Neural progenitor cell (in vitro differentiated cells): ENCODE measurements around the gene UGT1A6. TPM values are rescaled to one million over a fixed set of nuclear protein-coding genes. Genes with fewer than 3 reads are reported as not detected.

ENCODE experiments used
- DNase-seq: peaks from one replicate; pipeline ENCODE4 v3.0.0-alpha.2; 2016; ENCODE audit warnings: low spot score
- H2AFZ ChIP-seq: fragments of 200-600 bp; sonication (generic); replicated peaks from 2 replicates; pipeline ENCODE4 v1.6.1; 2016; ENCODE audit warnings: antibody characterized with exemption
- H3F3A ChIP-seq: fragments of 200-600 bp; sonication (generic); 2 replicates; pipeline ENCODE4 v1.6.1; 2016; ENCODE audit warnings: antibody characterized with exemption, low read depth
- H3K27ac ChIP-seq: fragments of 200-600 bp; sonication (generic); 2 replicates; pipeline ENCODE4 v1.5.1; 2016; ENCODE audit warnings: mild to moderate bottlenecking
- H3K27me3 ChIP-seq: fragments of 200-600 bp; sonication (generic); 2 replicates; pipeline ENCODE4 v1.6.1; 2016; ENCODE audit warnings: mild to moderate bottlenecking, moderate library complexity
- H3K36me3 ChIP-seq: fragments of 200-600 bp; sonication (generic); 2 replicates; pipeline ENCODE4 v1.5.1; 2016
- H3K4me1 ChIP-seq: fragments of 200-600 bp; sonication (generic); 2 replicates; pipeline ENCODE4 v1.6.1; 2016; ENCODE audit warnings: mixed run types
- H3K4me2 ChIP-seq: fragments of 200-600 bp; sonication (generic); 2 replicates; pipeline ENCODE4 v1.6.1; 2016
- H3K4me3 ChIP-seq: fragments of 200-600 bp; sonication (generic); 2 replicates; pipeline ENCODE4 v1.5.1; 2016
- H3K79me2 ChIP-seq: fragments of 200-600 bp; sonication (generic); 2 replicates; pipeline ENCODE4 v1.6.1; 2016; ENCODE audit warnings: low read depth
- H3K9ac ChIP-seq: fragments of 200-600 bp; sonication (generic); 2 replicates; pipeline ENCODE4 v1.6.1; 2016
- H3K9me3 ChIP-seq: fragments of 200-600 bp; sonication (generic); 2 replicates; pipeline ENCODE4 v1.5.1; 2016; ENCODE audit warnings: low read depth
- H4K20me1 ChIP-seq: fragments of 200-600 bp; sonication (generic); 2 replicates; pipeline ENCODE4 v1.6.1; 2016; ENCODE audit warnings: low read depth
- H3K27ac Mint-ChIP-seq: 3 replicates; pipeline ENCODE4 v1.8.0; 2021; ENCODE audit warnings: mixed read lengths
- H3K27me3 Mint-ChIP-seq: 2 replicates; pipeline ENCODE4 v1.8.0; 2022; ENCODE audit warnings: low read depth, mild to moderate bottlenecking, inconsistent platforms, moderate library complexity, mixed read lengths; ENCODE audit not compliant: insufficient read depth
- H3K36me3 Mint-ChIP-seq: 3 replicates; pipeline ENCODE4 v1.8.0; 2021; ENCODE audit warnings: mixed read lengths
- H3K4me1 Mint-ChIP-seq: 3 replicates; pipeline ENCODE4 v1.8.0; 2021; ENCODE audit warnings: mixed read lengths
- H3K4me3 Mint-ChIP-seq: 3 replicates; pipeline ENCODE4 v1.8.0; 2021; ENCODE audit warnings: mild to moderate bottlenecking, moderate library complexity, mixed read lengths
- H3K9me3 Mint-ChIP-seq: 3 replicates; pipeline ENCODE4 v1.8.0; 2020; ENCODE audit warnings: mixed read lengths
- EZH2 ChIP-seq: fragments of 200-600 bp; sonication (generic); IDR thresholded peaks from 2 replicates; pipeline ENCODE4 v1.6.1; 2017; ENCODE audit warnings: antibody characterized with exemption, mild to moderate bottlenecking, moderate library complexity
- EZH2phosphoT487 ChIP-seq: fragments of 200-600 bp; sonication (generic); IDR thresholded peaks from 2 replicates; pipeline ENCODE4 v1.6.1; 2017; ENCODE audit warnings: antibody characterized with exemption
- total RNA-seq: library from RNA; depleted of rRNA; stranded (reverse); fragments of >200 nt; gene quantifications from 2 replicates; pipeline ENCODE4 v1.2.3, GENCODE V29; 2015; ENCODE audit warnings: low replicate concordance
- TF ChIP-seq, protein P1 (sequence below): fragments of 200-600 bp; sonication (generic); IDR thresholded peaks from 2 replicates; pipeline ENCODE4 v1.5.1; 2017; ENCODE audit warnings: antibody characterized with exemption, mild to moderate bottlenecking

The UGT1A6 gene
- total RNA-seq, 1 donor from 2014 or later: not detected

GRCh38 chr2:233758849-233759248 is 66.2 kb downstream of the UGT1A6 start:
- H3K9me3 ChIP-seq: no peaks in the 10 kb centered on the region
- Mint-ChIP-seq H3K4me1 (peaks cover 5% of the 10 kb centered on the region), H3K27me3 (peaks cover 2% of the 10 kb centered on the region), H3K4me3 (no peak overlapping the region), H3K27ac (no peak overlapping the region), H3K36me3 (no peaks in the 10 kb centered on the region), H3K9me3 (peaks cover 6% of the 10 kb centered on the region)
- no peak overlapping the region for H3K4me3 ChIP-seq
- no peak overlapping the region for H3K27ac ChIP-seq
- no peak overlapping the region for H3K9ac ChIP-seq
- no peak overlapping the region for H3K4me2 ChIP-seq
- H3F3A ChIP-seq: no peaks in the 10 kb centered on the region
- H3K4me1 ChIP-seq: no peaks in the 10 kb centered on the region
- no peak overlapping the region for H2AFZ ChIP-seq
- H3K36me3 ChIP-seq: no peaks in the 10 kb centered on the region
- H3K79me2 ChIP-seq: no peaks in the 10 kb centered on the region
- no peak for TF ChIP-seq EZH2phosphoT487
- TF ChIP-seq, protein P1, sequence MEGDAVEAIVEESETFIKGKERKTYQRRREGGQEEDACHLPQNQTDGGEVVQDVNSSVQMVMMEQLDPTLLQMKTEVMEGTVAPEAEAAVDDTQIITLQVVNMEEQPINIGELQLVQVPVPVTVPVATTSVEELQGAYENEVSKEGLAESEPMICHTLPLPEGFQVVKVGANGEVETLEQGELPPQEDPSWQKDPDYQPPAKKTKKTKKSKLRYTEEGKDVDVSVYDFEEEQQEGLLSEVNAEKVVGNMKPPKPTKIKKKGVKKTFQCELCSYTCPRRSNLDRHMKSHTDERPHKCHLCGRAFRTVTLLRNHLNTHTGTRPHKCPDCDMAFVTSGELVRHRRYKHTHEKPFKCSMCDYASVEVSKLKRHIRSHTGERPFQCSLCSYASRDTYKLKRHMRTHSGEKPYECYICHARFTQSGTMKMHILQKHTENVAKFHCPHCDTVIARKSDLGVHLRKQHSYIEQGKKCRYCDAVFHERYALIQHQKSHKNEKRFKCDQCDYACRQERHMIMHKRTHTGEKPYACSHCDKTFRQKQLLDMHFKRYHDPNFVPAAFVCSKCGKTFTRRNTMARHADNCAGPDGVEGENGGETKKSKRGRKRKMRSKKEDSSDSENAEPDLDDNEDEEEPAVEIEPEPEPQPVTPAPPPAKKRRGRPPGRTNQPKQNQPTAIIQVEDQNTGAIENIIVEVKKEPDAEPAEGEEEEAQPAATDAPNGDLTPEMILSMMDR: no peak
- TF ChIP-seq EZH2: no peak
- no peak for DNase-seq
- H3K27me3 ChIP-seq: no peaks in the 10 kb centered on the region
- no peaks in the 10 kb centered on the region for H4K20me1 ChIP-seq

GRCh38 chr2:233760043-233760442 is 67.4 kb downstream of the UGT1A6 start, which contains the start of gene UGT1A1:
TSS of gene UGT1A1 (plus strand) at chr2:233760270. CDS start at chr2:233760288, 18 bp downstream.
- H3K9me3 ChIP-seq: no peaks in the 10 kb centered on the region
- H3K27ac ChIP-seq: no peak within 1 kb of the TSS
- no peaks in the 10 kb centered on the region for H3F3A ChIP-seq
- no peak within 1 kb of the TSS for H3K4me2 ChIP-seq
- H3K36me3 ChIP-seq: no peaks in the 10 kb centered on the region
- Mint-ChIP-seq H3K27me3 (peaks cover 2% of the 10 kb centered on the region), H3K27ac (peak within 1 kb of the TSS; percentile 54), H3K4me1 (peaks cover 5% of the 10 kb centered on the region), H3K4me3 (no peak within 1 kb of the TSS), H3K9me3 (peaks cover 2% of the 10 kb centered on the region), H3K36me3 (no peaks in the 10 kb centered on the region)
- no peaks in the 10 kb centered on the region for H4K20me1 ChIP-seq
- H3K4me3 ChIP-seq: no peak within 1 kb of the TSS
- no peak for DNase-seq
- no peak within 1 kb of the TSS for H2AFZ ChIP-seq
- H3K79me2 ChIP-seq: no peaks in the 10 kb centered on the region
- TF ChIP-seq, protein P1: no peak
- no peak for TF ChIP-seq EZH2phosphoT487
- TF ChIP-seq EZH2: no peak
- H3K27me3 ChIP-seq: no peaks in the 10 kb centered on the region
- H3K9ac ChIP-seq: no peak within 1 kb of the TSS
- H3K4me1 ChIP-seq: no peaks in the 10 kb centered on the region

- H3K27me3 Mint-ChIP-seq: peaks cover 2% of the 10 kb centered on the region
- H3K4me1 ChIP-seq: no peaks in the 10 kb centered on the region
- H3K27me3 ChIP-seq: no peaks in the 10 kb centered on the region
- no peak overlapping the region for H3K27ac ChIP-seq
- H2AFZ ChIP-seq: no peak overlapping the region
- DNase-seq: no peak
- H3K4me2 ChIP-seq: no peak overlapping the region
- H3K4me3 Mint-ChIP-seq: no peak overlapping the region
- no peaks in the 10 kb centered on the region for H3F3A ChIP-seq
- no peaks in the 10 kb centered on the region for H4K20me1 ChIP-seq
- H3K9me3 Mint-ChIP-seq: peaks cover 5% of the 10 kb centered on the region
- no peak overlapping the region for H3K4me3 ChIP-seq
- no peak overlapping the region for H3K9ac ChIP-seq
- no peak overlapping the region for H3K27ac Mint-ChIP-seq
- no peaks in the 10 kb centered on the region for H3K79me2 ChIP-seq
- TF ChIP-seq EZH2: no peak
- TF ChIP-seq, protein P1: no peak
- H3K36me3 ChIP-seq: no peaks in the 10 kb centered on the region
- H3K36me3 Mint-ChIP-seq: peaks cover 2% of the 10 kb centered on the region
- H3K4me1 Mint-ChIP-seq: peaks cover 5% of the 10 kb centered on the region
- H3K9me3 ChIP-seq: no peaks in the 10 kb centered on the region
Measured at GRCh38 chr2:233761040-233761769, 68.5 kb downstream of the UGT1A6 start.
